B cell (primary cell): ENCODE data around the gene MBD3L5. TPM values are rescaled to one million over a fixed set of nuclear protein-coding genes. Genes with fewer than 3 reads are reported as not detected.
"Not testable (repeated sequence)": the region's sequence is repeated elsewhere in the genome, so short reads cannot be mapped to it uniquely, and the experiment has no call there.

Experiments used
- ATAC-seq: fragments of 200-7000 bp; cut with Tn5 transposase; one replicate; pipeline ENCODE4 v1.10.0; 2021; ENCODE audit warnings: low read depth, mild to moderate bottlenecking, moderate number of reproducible peaks, moderate library complexity
- CTCF ChIA-PET: fragments of 350-600 bp; sonication (Branson Sonifier 250); formaldehyde crosslinking; loops from one replicate; lab custom pipeline; 2021; ENCODE audit warnings: antibody characterized with exemption, inconsistent platforms; lab: Charles Lee
- POLR2A ChIA-PET: fragments of 350-600 bp; sonication (Branson Sonifier 250); formaldehyde crosslinking; loops from one replicate; lab custom pipeline; 2021; ENCODE audit warnings: antibody characterized with exemption; lab: Charles Lee
- DNase-seq: peaks from one replicate; pipeline ENCODE4 v3.0.0; 2013
- H2AFZ ChIP-seq: 2 replicates; pipeline ENCODE4 v1.6.1; 2012; ENCODE audit warnings: mild to moderate bottlenecking, low read depth, low read length; ENCODE audit not compliant: insufficient read depth, poor library complexity, severe bottlenecking
- H3K27ac ChIP-seq, 2 donors: 1 replicate in 1 of 2; 2 replicates in 1 of 2; pipeline ENCODE4 v1.5.1; 2012 to 2013; ENCODE audit warnings: low read length in 2 of 2, mild to moderate bottlenecking in 2 of 2, moderate library complexity in 1 of 2
- H3K27me3 ChIP-seq, 4 experiments: fragments of 200-600 bp in 1 of 4; sonication (generic) in 1 of 4; replicated peaks in 1 of 4; 1 replicate in 2 of 4; 2 replicates in 2 of 4; pipeline versions ENCODE4 v1.6.1 to v1.7.0; 2013 to 2016; ENCODE audit warnings: low read length in 3 of 4, mild to moderate bottlenecking in 2 of 4, mixed read lengths in 1 of 4, moderate library complexity in 1 of 4; ENCODE audit not compliant: insufficient read depth in 4 of 4, control insufficient read depth in 3 of 4; ENCODE audit errors: control extremely low read depth in 1 of 4
- H3K36me3 ChIP-seq, 2 experiments: replicated peaks in 1 of 2; 1 replicate in 1 of 2; 2 replicates in 1 of 2; pipeline versions ENCODE4 v1.6.1 to v1.7.1; 2013; ENCODE audit warnings: low read length in 1 of 2; ENCODE audit not compliant: insufficient read depth in 2 of 2, control insufficient read depth in 1 of 2; ENCODE audit errors: control extremely low read depth in 1 of 2, extremely low read depth in 1 of 2
- H3K4me1 ChIP-seq, 2 donors: fragments of 200-600 bp in 1 of 2; sonication (generic) in 1 of 2; 1 replicate in 1 of 2; 2 replicates in 1 of 2; pipeline versions ENCODE4 v1.5.1 to v1.6.1; 2013 to 2017; ENCODE audit warnings: low read length in 2 of 2; ENCODE audit not compliant: control insufficient read depth in 2 of 2, insufficient read depth in 2 of 2
- H3K4me2 ChIP-seq: replicated peaks from 2 replicates; pipeline ENCODE3; 2012; ENCODE audit warnings: mild to moderate bottlenecking, low read depth, low read length; ENCODE audit not compliant: poor library complexity, severe bottlenecking
- H3K4me3 ChIP-seq, 5 experiments: fragments of 200-600 bp in 1 of 5; sonication (generic) in 1 of 5; 1 replicate in 3 of 5; 2 replicates in 2 of 5; pipeline versions ENCODE4 v1.5.1 to v1.7.0; 2011 to 2016; ENCODE audit warnings: low read length in 4 of 5, mild to moderate bottlenecking in 4 of 5, low read depth in 2 of 5, control low read depth in 1 of 5, moderate library complexity in 1 of 5; ENCODE audit not compliant: insufficient read depth in 1 of 5; ENCODE audit errors: control extremely low read depth in 1 of 5, extremely low read depth in 1 of 5
- H3K79me2 ChIP-seq: fragments of 200-600 bp; sonication (generic); one replicate; pipeline ENCODE4 v1.6.0; 2016; ENCODE audit warnings: low read length; ENCODE audit not compliant: control insufficient read depth, insufficient read depth
- H3K9ac ChIP-seq: fragments of 200-600 bp; sonication (generic); 2 replicates; pipeline ENCODE4 v1.6.1; 2017; ENCODE audit warnings: mild to moderate bottlenecking, low read length, moderate library complexity
- H3K9me3 ChIP-seq, 3 donors: one replicate each; pipeline versions ENCODE4 v1.6.1 to v1.7.1; 2013; ENCODE audit warnings: low read length in 2 of 3; ENCODE audit not compliant: control insufficient read depth in 2 of 3, insufficient read depth in 1 of 3; ENCODE audit errors: control extremely low read depth in 1 of 3
- H4K20me1 ChIP-seq: 2 replicates; pipeline ENCODE4 v1.6.0; 2012; ENCODE audit warnings: mild to moderate bottlenecking, low read length; ENCODE audit not compliant: insufficient read depth, control insufficient read depth, poor library complexity, severe bottlenecking
- H3K27ac Mint-ChIP-seq: one replicate; pipeline ENCODE4 v1.8.0; 2021; ENCODE audit warnings: mixed read lengths
- H3K27me3 Mint-ChIP-seq: one replicate; pipeline ENCODE4 v1.8.0; 2021; ENCODE audit warnings: mixed read lengths
- H3K4me1 Mint-ChIP-seq: one replicate; pipeline ENCODE4 v1.8.0; 2021; ENCODE audit warnings: mixed read lengths
- H3K4me3 Mint-ChIP-seq: one replicate; pipeline ENCODE4 v1.8.0; 2021; ENCODE audit warnings: mixed read lengths
- H3K9me3 Mint-ChIP-seq: one replicate; pipeline ENCODE4 v1.8.0; 2022; ENCODE audit warnings: mixed read lengths; ENCODE audit not compliant: insufficient read depth
- EZH2 ChIP-seq: IDR thresholded peaks from 2 replicates; pipeline ENCODE4 v1.6.1; 2012; ENCODE audit warnings: borderline replicate concordance, low read depth, mild to moderate bottlenecking, moderate library complexity, low read length; ENCODE audit not compliant: insufficient read depth, poor library complexity, severe bottlenecking
- WGBS: methylation state at CpG from one replicate; pipeline ENCODE4 v1.1.5; 2013; ENCODE audit warnings: missing lambda C conversion rate; ENCODE audit not compliant: insufficient coverage; 5-methylcytosine and 5-hydroxymethylcytosine counted together
- intact Hi-C: fragments of 100-400 bp; cut with micrococcal nuclease; formaldehyde crosslinking; loops from one replicate; pipeline ENCODE4 v1.10.0; 2022
- polyA plus RNA-seq: library from polyadenylated mRNA; depleted of rRNA; stranded (reverse); fragments of >200 nt; gene quantifications from 2 replicates; pipeline ENCODE4 v1.2.3, GENCODE V29; 2012
- total RNA-seq, 2 donors: library from RNA; stranded (reverse); fragments of 120-200 nt in 1 of 2; gene quantifications; 1 replicate in 1 of 2; 2 replicates in 1 of 2; pipeline versions ENCODE4 v1.2.3 to v1.2.4, GENCODE V29; 2013 to 2022
- TF ChIP-seq, protein P1 (sequence below): fragments of 200-600 bp; IDR thresholded peaks from one replicate; pipeline ENCODE4 v1.8.0; 2022; ENCODE audit warnings: antibody characterized with exemption, mild to moderate bottlenecking

MBD3L5 gene
- total and polyA plus RNA-seq, 2 donors (not counting 1 experiment from before 2014, with no cell fraction given): not detected

DNA sequence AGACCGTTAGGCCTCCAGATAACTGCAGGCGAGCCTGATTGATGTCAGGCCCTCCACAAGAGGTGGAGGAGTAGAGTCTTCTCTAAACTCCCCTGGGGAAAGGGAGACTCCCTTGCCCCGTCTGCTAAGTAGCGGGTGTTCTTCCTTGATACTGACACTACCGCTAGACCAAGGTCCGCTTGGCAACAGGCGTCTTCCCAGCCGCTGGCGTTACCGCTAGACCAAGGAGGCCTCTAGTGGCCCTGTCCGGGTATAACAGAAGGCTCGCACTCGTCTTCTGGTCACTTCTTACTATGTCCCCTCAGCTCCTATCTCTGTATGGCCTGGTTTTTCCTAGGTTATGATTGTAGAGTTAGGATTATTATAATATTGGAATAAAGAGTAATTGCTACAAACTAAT, 36.7 kb downstream of the MBD3L5 start:
- H3K27me3 Mint-ChIP-seq, H3K27ac Mint-ChIP-seq, H4K20me1 ChIP-seq, ATAC-seq, DNase-seq, H3K4me3 ChIP-seq, CTCF ChIA-PET, POLR2A ChIA-PET, H2AFZ ChIP-seq, H3K27ac ChIP-seq, H3K27me3 ChIP-seq, H3K9me3 Mint-ChIP-seq, intact Hi-C loops, H3K4me3 Mint-ChIP-seq, H3K4me2 ChIP-seq, H3K9ac ChIP-seq, H3K36me3 ChIP-seq: not testable (repeated sequence)
- peaks cover 21% of the 10 kb centered on the region for H3K79me2 ChIP-seq
- H3K4me1 ChIP-seq: peaks cover 8 to 17% of the 10 kb centered on the region in 2 donors
- H3K4me1 Mint-ChIP-seq: peaks cover 13% of the 10 kb centered on the region
- peaks cover 0 to 15% (median 2%) of the 10 kb centered on the region in 3 donors for H3K9me3 ChIP-seq
- WGBS: 88% methylated on average over 6 of the region's 13 CpGs

DNA sequence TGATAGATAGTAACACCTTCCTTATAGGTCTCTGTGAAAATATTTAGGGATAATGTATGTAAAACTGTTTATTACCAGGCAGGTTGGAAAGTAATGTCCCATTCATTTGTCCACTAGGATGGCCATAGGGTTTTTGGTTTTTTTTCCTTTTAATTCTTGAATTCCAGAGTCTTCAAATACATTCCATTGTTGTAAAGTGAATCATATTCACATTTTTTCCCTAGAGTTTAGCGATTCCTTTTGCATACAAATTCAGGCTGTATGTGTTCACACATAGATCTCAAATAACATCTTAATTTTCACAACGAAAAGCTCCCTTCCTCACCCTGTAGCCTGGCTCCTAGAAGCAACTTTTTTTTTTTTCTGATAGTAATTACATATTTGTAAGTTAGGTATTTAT, 37.3 kb downstream of the MBD3L5 start:
- Histone ChIP-seq H3K79me2 (peaks cover 22% of the 10 kb centered on the region), H3K9ac (no peak overlapping the region), H3K4me2 (no peak overlapping the region), H2AFZ (no peak overlapping the region), H3K9me3 (peaks cover 0 to 15% (median 2%) of the 10 kb centered on the region in 3 donors), H3K36me3 (peaks cover 0 to 14% of the 10 kb centered on the region in 2 experiments), H4K20me1 (peaks cover 9% of the 10 kb centered on the region), H3K4me3 (no peak overlapping the region), H3K27me3 (no peaks in the 10 kb centered on the region), H3K4me1 (peaks cover 8 to 17% of the 10 kb centered on the region in 2 donors), H3K27ac (no peak overlapping the region)
- no peak overlapping the region for H3K4me3 Mint-ChIP-seq
- no peak for TF ChIP-seq EZH2
- TF ChIP-seq, protein P1, sequence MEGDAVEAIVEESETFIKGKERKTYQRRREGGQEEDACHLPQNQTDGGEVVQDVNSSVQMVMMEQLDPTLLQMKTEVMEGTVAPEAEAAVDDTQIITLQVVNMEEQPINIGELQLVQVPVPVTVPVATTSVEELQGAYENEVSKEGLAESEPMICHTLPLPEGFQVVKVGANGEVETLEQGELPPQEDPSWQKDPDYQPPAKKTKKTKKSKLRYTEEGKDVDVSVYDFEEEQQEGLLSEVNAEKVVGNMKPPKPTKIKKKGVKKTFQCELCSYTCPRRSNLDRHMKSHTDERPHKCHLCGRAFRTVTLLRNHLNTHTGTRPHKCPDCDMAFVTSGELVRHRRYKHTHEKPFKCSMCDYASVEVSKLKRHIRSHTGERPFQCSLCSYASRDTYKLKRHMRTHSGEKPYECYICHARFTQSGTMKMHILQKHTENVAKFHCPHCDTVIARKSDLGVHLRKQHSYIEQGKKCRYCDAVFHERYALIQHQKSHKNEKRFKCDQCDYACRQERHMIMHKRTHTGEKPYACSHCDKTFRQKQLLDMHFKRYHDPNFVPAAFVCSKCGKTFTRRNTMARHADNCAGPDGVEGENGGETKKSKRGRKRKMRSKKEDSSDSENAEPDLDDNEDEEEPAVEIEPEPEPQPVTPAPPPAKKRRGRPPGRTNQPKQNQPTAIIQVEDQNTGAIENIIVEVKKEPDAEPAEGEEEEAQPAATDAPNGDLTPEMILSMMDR: no peak
- POLR2A ChIA-PET: no interaction called here
- no peak for ATAC-seq
- no CpG with 5 or more reads among the region's 2 CpGs for WGBS
- no peaks in the 10 kb centered on the region for H3K9me3 Mint-ChIP-seq
- H3K27ac Mint-ChIP-seq: no peak overlapping the region
- intact Hi-C loops: no loop called here
- H3K4me1 Mint-ChIP-seq: peaks cover 18% of the 10 kb centered on the region
- DNase-seq: no peak
- CTCF ChIA-PET: interaction anchor here (0.6 kb wide), 2 partner anchors 204 to 1294 kb away, joined by 3 read pairs; no protein-coding TSS in a partner anchor
- no peaks in the 10 kb centered on the region for H3K27me3 Mint-ChIP-seq
